Hepatocyte (in vitro differentiated cells): ENCODE results near the gene POLG2. TPM values are rescaled to one million over a fixed set of nuclear protein-coding genes. Genes with fewer than 3 reads are reported as not detected.

Experiments
- DNase-seq: peaks from one replicate; pipeline ENCODE4 v3.0.0-alpha.2; 2016; ENCODE audit warnings: low spot score
- H2AFZ ChIP-seq: fragments of 200-600 bp; sonication (generic); 2 replicates; pipeline ENCODE4 v1.6.0; 2016; ENCODE audit warnings: antibody characterized with exemption, mild to moderate bottlenecking
- H3K27ac ChIP-seq: fragments of 200-600 bp; sonication (generic); 2 replicates; pipeline ENCODE4 v1.5.1; 2016; ENCODE audit warnings: mild to moderate bottlenecking
- H3K27me3 ChIP-seq: fragments of 200-600 bp; sonication (generic); 2 replicates; pipeline ENCODE4 v1.6.1; 2016
- H3K36me3 ChIP-seq: fragments of 200-600 bp; sonication (generic); replicated peaks from 2 replicates; pipeline ENCODE4 v1.5.1; 2016; ENCODE audit warnings: low read depth; ENCODE audit not compliant: insufficient read depth
- H3K4me1 ChIP-seq: fragments of 200-600 bp; sonication (generic); 2 replicates; pipeline ENCODE4 v1.5.1; 2016; ENCODE audit warnings: mild to moderate bottlenecking, moderate library complexity; ENCODE audit not compliant: insufficient read depth
- H3K4me2 ChIP-seq: fragments of 200-600 bp; sonication (generic); 2 replicates; pipeline ENCODE4 v1.6.0; 2016
- H3K4me3 ChIP-seq: fragments of 200-600 bp; sonication (generic); 2 replicates; pipeline ENCODE4 v1.5.1; 2016; ENCODE audit warnings: mild to moderate bottlenecking
- H3K79me2 ChIP-seq: fragments of 200-600 bp; sonication (generic); 2 replicates; pipeline ENCODE4 v1.6.0; 2017; ENCODE audit warnings: mild to moderate bottlenecking
- H3K9me2 ChIP-seq: fragments of 200-600 bp; sonication (generic); replicated peaks from 2 replicates; pipeline ENCODE4 v1.6.0; 2017; ENCODE audit warnings: mild to moderate bottlenecking; ENCODE audit not compliant: insufficient read depth
- H3K9me3 ChIP-seq: fragments of 200-600 bp; sonication (generic); 2 replicates; pipeline ENCODE4 v1.5.1; 2016; ENCODE audit warnings: low read depth, mild to moderate bottlenecking
- H4K20me1 ChIP-seq: fragments of 200-600 bp; sonication (generic); 2 replicates; pipeline ENCODE4 v1.6.0; 2016; ENCODE audit warnings: mild to moderate bottlenecking; ENCODE audit not compliant: insufficient read depth, poor library complexity, severe bottlenecking
- CTCF ChIP-seq: fragments of 200-600 bp; sonication (generic); IDR thresholded peaks from 2 replicates; pipeline ENCODE4 v1.5.1; 2016; ENCODE audit warnings: antibody characterized with exemption, mild to moderate bottlenecking; ENCODE audit not compliant: poor library complexity
- EZH2 ChIP-seq: fragments of 200-600 bp; sonication (generic); IDR thresholded peaks from 2 replicates; pipeline ENCODE4 v1.6.1; 2016; ENCODE audit warnings: antibody characterized with exemption, mild to moderate bottlenecking, borderline replicate concordance
- EZH2phosphoT487 ChIP-seq: fragments of 200-600 bp; sonication (generic); IDR thresholded peaks from one replicate; pipeline ENCODE4 v1.6.1; 2018; ENCODE audit warnings: antibody characterized with exemption, mild to moderate bottlenecking, low read depth, moderate library complexity; ENCODE audit not compliant: unreplicated experiment, severe bottlenecking
- WGBS: methylation state at CpG from one replicate; pipeline ENCODE4 v1.1.6; 2016; ENCODE audit warnings: low lambda C conversion rate; ENCODE audit errors: missing lambda C conversion rate; 5-methylcytosine and 5-hydroxymethylcytosine counted together
- polyA plus RNA-seq: library from polyadenylated mRNA; unstranded; fragments of >200 nt; fragmentation: Nextera tagmentation; extraction: Ambion mirVana; gene quantifications from 2 replicates; pipeline ENCODE4 v1.2.1, GENCODE V29; 2016
- total RNA-seq: library from RNA; depleted of rRNA; stranded (reverse); fragments of >200 nt; gene quantifications from 2 replicates; pipeline ENCODE4 v1.2.3, GENCODE V29; 2014

The POLG2 gene
- total and polyA plus RNA-seq, 2 experiments from 2014 or later, result 8.1 to 9.7 TPM

GRCh38 chr17:64529221-64529620, 32.4 kb upstream of the POLG2 start:
- H3K4me1 ChIP-seq, result no peaks in the 10 kb centered on the region
- H3K4me3 ChIP-seq, result no peak overlapping the region
- H3K27ac ChIP-seq, result no peak overlapping the region
- no peaks in the 10 kb centered on the region for H3K79me2 ChIP-seq
- TF ChIP-seq EZH2, result no peak
- no peak overlapping the region for H3K4me2 ChIP-seq
- H3K9me2 ChIP-seq, result no peaks in the 10 kb centered on the region
- 98% methylated on average over 5 of the region's 5 CpGs for WGBS
- H3K36me3 ChIP-seq, result peaks cover 9% of the 10 kb centered on the region
- no peak for DNase-seq
- H4K20me1 ChIP-seq, result peaks cover 2% of the 10 kb centered on the region
- H2AFZ ChIP-seq, result no peak overlapping the region
- no peaks in the 10 kb centered on the region for H3K27me3 ChIP-seq
- no peaks in the 10 kb centered on the region for H3K9me3 ChIP-seq

DNA sequence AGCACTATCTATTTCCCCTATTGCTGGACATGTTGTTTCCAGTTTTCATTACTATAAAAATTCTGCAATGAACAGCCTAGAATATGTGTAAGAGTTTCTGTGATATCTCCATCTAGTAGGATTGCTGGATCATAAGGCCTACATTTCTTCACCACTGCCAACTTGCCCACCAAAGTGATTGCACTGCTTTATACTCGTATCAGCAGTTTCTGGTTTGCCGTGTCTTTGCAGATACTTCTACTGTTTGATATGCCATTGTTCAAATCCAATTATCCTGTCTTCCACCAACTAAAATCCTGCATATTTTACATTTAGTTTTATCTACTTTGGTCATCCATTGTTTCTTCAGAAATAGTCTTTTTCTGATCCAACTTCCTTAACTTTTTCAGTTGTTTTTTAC, 31.1 kb upstream of the POLG2 start:
- Histone ChIP-seq H3K9me2 (no peaks in the 10 kb centered on the region), H3K9me3 (no peaks in the 10 kb centered on the region), H4K20me1 (peaks cover 2% of the 10 kb centered on the region), H3K36me3 (peaks cover 16% of the 10 kb centered on the region), H3K4me3 (no peak overlapping the region), H3K27ac (no peak overlapping the region), H3K27me3 (no peaks in the 10 kb centered on the region), H3K4me1 (no peaks in the 10 kb centered on the region), H3K4me2 (no peak overlapping the region), H2AFZ (no peak overlapping the region), H3K79me2 (no peaks in the 10 kb centered on the region)
- no peak for DNase-seq
- TF ChIP-seq EZH2phosphoT487 (no peak), EZH2 (no peak), CTCF (no peak)
- WGBS, result 93% methylated on average over 2 of the region's 2 CpGs

DNA sequence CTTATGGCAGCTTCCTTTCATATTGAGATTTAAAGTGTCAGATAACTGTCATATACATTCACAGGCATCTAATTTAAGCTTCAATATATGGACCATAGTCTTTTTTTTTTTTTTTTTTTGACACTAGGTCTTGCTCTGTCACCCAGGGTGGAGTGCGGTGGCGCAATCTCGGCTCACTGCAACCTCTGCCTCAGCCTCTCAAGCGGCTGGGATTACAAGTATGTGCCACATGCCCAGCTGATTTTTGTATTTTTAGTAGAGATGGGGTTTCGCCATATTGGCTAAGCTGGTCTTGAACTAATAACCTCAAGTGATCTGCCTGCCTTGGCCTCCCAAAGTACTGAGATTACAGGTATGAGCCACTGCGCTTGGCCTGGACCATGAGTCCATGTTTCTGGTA, 23.5 kb upstream of the POLG2 start:
- Histone ChIP-seq H3K79me2 (peaks cover 20% of the 10 kb centered on the region), H3K4me2 (no peak overlapping the region), H2AFZ (no peak overlapping the region), H3K27ac (no peak overlapping the region), H3K4me3 (no peak overlapping the region), H4K20me1 (no peaks in the 10 kb centered on the region), H3K4me1 (no peaks in the 10 kb centered on the region), H3K27me3 (no peaks in the 10 kb centered on the region), H3K9me3 (no peaks in the 10 kb centered on the region), H3K9me2 (no peaks in the 10 kb centered on the region), H3K36me3 (peaks cover 14% of the 10 kb centered on the region)
- no peak for TF ChIP-seq EZH2phosphoT487
- TF ChIP-seq EZH2, result no peak
- TF ChIP-seq CTCF, result no peak
- over 99% methylated on average over 6 of the region's 6 CpGs for WGBS
- no peak for DNase-seq

DNA sequence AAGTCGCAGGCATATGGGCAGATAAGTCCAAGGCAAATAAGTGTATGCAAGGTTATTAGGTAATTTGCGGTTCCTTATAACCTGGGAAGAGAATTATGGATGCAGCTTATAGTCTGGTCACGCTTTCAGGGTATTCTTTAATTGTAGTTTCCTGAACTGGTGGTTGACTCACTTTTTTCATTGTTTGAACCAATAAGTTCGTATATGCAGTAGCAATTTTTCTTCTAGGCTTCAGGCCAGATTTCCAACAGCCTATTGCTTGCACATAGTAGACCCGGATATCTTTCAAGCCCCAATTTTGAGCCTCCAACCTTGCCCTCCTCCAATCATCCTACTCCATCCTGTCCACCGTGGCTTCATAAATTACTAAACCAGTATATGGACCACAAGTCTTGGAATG, 22.7 kb upstream of the POLG2 start:
- Histone ChIP-seq H4K20me1 (peaks cover under 1% of the 10 kb centered on the region), H3K27ac (no peak overlapping the region), H3K4me1 (no peaks in the 10 kb centered on the region), H3K9me2 (no peaks in the 10 kb centered on the region), H2AFZ (no peak overlapping the region), H3K36me3 (peaks cover 16% of the 10 kb centered on the region), H3K79me2 (peaks cover 26% of the 10 kb centered on the region), H3K9me3 (no peaks in the 10 kb centered on the region), H3K4me3 (no peak overlapping the region), H3K27me3 (no peaks in the 10 kb centered on the region), H3K4me2 (no peak overlapping the region)
- no peak for DNase-seq
- WGBS, result 93% methylated on average over 6 of the region's 6 CpGs
- TF ChIP-seq EZH2phosphoT487 (no peak), CTCF (no peak), EZH2 (no peak)
